Pancreas (tissue), 10 donors: ENCODE measurements around the gene ZSWIM6. TPM values are rescaled to one million over a fixed set of nuclear protein-coding genes. Genes with fewer than 3 reads are reported as not detected.

Experiments used
- ATAC-seq, 4 donors: fragments of 200-7000 bp; cut with Tn5 transposase; one replicate each; pipeline versions ENCODE4 v1.8.0 to v1.9.1; 2020; ENCODE audit warnings: mild to moderate bottlenecking in 4 of 4, moderate library complexity in 4 of 4
- DNase-seq, 6 donors: peaks; one replicate each; pipeline ENCODE4 v3.0.0-alpha.2; 2020
- FAIRE-seq: peaks from 2 replicates; lab custom pipeline; 2012; peaks lifted over from hg19 to GRCh38; lab: Jason Lieb, UNC
- H3K27ac ChIP-seq, 4 donors: fragments of 200-600 bp; sonication (generic); 1 replicate in 3 of 4; 2 replicates in 1 of 4; pipeline versions ENCODE4 v1.5.0 to v1.8.0; 2020
- H3K27me3 ChIP-seq, 4 donors: fragments of 200-600 bp; one replicate each; pipeline ENCODE4 v1.8.0; 2021
- H3K36me3 ChIP-seq, 3 donors: fragments of 200-600 bp; sonication (generic) in 1 of 3; one replicate each; pipeline versions ENCODE4 v1.5.0 to v1.8.0; 2020 to 2021
- H3K4me1 ChIP-seq, 3 donors: fragments of 200-600 bp; one replicate each; pipeline ENCODE4 v1.8.0; 2021
- H3K4me3 ChIP-seq, 4 donors: fragments of 200-600 bp; sonication (generic) in 2 of 4; one replicate each; pipeline versions ENCODE4 v1.5.0 to v1.8.0; 2020 to 2021
- H3K9me3 ChIP-seq, 4 donors: fragments of 200-600 bp; one replicate each; pipeline ENCODE4 v1.8.0; 2021
- WGBS, 2 donors: extraction: QIAGEN DNeasy Blood & Tissue Kit; methylation state at CpG; one replicate each; pipeline ENCODE4 v1.1.7; 2013; 5-methylcytosine and 5-hydroxymethylcytosine counted together
- intact Hi-C, 3 donors: fragments of 100-400 bp; cut with DNase I; formaldehyde crosslinking; loops; one replicate each; pipeline versions ENCODE4 v1.11.1 to v1.14.2; 2022
- polyA plus RNA-seq, 2 donors: library from polyadenylated mRNA; stranded (reverse); fragments of 200-250 nt; gene quantifications; one replicate each; pipeline ENCODE4 v1.2.3, GENCODE V29; 2013
- total RNA-seq, 6 donors: library from RNA; stranded (reverse); fragmentation: NEBNext Ultra II Directional in 4 of 6; extraction: Animal tissue kit (Norgen Biotek cat#: 25700) in 4 of 6; gene quantifications; one replicate each; pipeline versions ENCODE4 v1.2.1 to v1.2.4, GENCODE V29; 2021 to 2023
- TF ChIP-seq, protein P1 (sequence below), 4 donors: fragments of 200-600 bp; sonication (generic) in 3 of 4; IDR thresholded peaks; one replicate each; pipeline versions ENCODE4 v1.5.0 to v1.8.0; 2021; ENCODE audit warnings: antibody characterized with exemption in 4 of 4
- donor health status: healthy with polysubstance abuse.
- donor health status: DM: no; HTN: no; CAD: no; lungs with moderate emphysema.
- donor health status: DM: no; HTN: no; CAD: no.
- donor health status: control.
- donor health status: control.
- donor health status: Bipolar disorder and iron deficiency.
- donor health status: DM: yes; HTN: yes; CAD: no.
- donor health status: DM: no; HTN: no; CAD: no.
- donor health status: DM: no; HTN: no; CAD: no.
- donor health status: DM: yes; HTN: yes; CAD: no.

ZSWIM6 gene
- total and polyA plus RNA-seq, 8 donors: 3.6 to 12.9 (median 6.2) TPM

DNA sequence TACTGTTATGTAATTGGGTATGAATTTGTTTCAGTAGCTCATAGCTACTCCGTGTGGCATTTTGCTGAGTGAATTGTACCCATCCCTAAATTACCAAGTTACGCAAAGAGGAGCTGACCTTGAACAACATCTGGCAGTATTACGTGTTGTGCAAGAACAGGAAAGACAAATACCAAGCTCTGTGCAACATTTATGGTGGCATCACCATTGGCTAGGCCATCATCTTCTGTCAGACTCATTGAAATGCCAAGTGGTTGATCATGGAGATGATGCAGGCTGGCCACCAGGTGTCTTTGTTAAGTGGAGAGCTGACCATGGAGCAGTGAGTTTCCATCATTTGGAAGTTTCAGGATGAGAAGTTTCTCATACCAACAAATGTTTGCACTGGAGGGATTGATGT is 15.0 kb downstream of the ZSWIM6 start:
- ATAC-seq (peak; percentile 19 to 53 (median 32)), DNase-seq (no peak), FAIRE-seq (no peak)
- 47 to 51% methylated on average over 3 of the region's 3 CpGs for WGBS, 2 donors
- intact Hi-C loops: loop anchor here in 1 of 3 donors (10.0 kb wide), 2 partner anchors 48 to 308 kb away; no protein-coding TSS in a partner anchor
- H3K27ac ChIP-seq: no peak overlapping the region
- H3K4me3 ChIP-seq: no peak overlapping the region
- TF ChIP-seq, protein P1, sequence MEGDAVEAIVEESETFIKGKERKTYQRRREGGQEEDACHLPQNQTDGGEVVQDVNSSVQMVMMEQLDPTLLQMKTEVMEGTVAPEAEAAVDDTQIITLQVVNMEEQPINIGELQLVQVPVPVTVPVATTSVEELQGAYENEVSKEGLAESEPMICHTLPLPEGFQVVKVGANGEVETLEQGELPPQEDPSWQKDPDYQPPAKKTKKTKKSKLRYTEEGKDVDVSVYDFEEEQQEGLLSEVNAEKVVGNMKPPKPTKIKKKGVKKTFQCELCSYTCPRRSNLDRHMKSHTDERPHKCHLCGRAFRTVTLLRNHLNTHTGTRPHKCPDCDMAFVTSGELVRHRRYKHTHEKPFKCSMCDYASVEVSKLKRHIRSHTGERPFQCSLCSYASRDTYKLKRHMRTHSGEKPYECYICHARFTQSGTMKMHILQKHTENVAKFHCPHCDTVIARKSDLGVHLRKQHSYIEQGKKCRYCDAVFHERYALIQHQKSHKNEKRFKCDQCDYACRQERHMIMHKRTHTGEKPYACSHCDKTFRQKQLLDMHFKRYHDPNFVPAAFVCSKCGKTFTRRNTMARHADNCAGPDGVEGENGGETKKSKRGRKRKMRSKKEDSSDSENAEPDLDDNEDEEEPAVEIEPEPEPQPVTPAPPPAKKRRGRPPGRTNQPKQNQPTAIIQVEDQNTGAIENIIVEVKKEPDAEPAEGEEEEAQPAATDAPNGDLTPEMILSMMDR (IDR thresholded peaks at IDR 0.05): no peak
- peaks cover 4 to 24% (median 15%) of the 10 kb centered on the region in 3 donors for H3K4me1 ChIP-seq
- no peaks in the 10 kb centered on the region for H3K9me3 ChIP-seq
- H3K27me3 ChIP-seq: no peaks in the 10 kb centered on the region
- H3K36me3 ChIP-seq: no peaks in the 10 kb centered on the region

DNA sequence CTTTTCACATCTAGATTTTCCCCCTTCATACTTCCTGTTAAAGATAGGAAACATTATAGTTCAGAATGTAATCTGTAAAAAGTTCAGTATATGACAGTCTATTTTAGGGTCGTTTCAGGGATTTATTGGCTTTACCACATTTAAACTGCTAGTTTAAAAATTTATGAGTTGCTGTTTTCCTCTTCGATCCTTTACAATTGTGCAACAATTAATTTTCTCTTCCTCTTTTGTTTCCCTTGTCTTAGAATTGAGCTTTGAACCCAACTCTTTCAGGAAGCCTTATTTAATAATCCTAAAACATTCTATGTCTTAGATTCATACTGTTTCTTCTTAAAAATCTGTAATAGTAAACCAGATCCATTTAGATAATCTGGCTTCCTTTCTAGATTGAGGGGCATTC is 16.4 kb downstream of the ZSWIM6 start:
- Histone ChIP-seq H3K36me3 (no peaks in the 10 kb centered on the region), H3K27ac (no peak overlapping the region), H3K4me3 (no peak overlapping the region), H3K27me3 (no peaks in the 10 kb centered on the region), H3K9me3 (no peaks in the 10 kb centered on the region), H3K4me1 (peaks cover 0 to 26% (median 15%) of the 10 kb centered on the region in 3 donors)
- intact Hi-C loops: loop anchor here in 1 of 3 donors (10.0 kb wide), 2 partner anchors 46 to 306 kb away; no protein-coding TSS in a partner anchor
- no peak for ATAC-seq
- 53 to 65% methylated on average over 2 of the region's 2 CpGs for WGBS, 2 donors
- no peak for FAIRE-seq
- TF ChIP-seq, protein P1 (IDR thresholded peaks at IDR 0.05): no peak
- no peak for DNase-seq

DNA sequence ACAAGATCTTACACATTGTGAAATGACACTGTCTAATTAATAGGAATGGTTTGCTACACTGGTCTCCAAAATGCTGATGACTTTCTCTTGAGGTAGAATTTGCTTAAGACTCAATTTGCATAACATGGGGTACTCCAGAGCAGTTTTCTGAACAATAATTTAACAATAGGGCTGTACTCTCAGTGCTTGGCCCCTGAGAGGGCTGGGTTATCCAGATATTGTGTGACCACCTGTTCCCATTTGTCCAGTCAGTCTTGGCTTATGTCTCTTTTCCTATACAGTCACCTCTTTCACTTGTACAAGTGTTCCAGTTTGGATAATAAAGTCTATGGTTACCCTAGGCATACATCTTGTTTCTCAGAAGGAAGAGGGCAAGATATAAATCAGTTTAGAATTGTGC is 17.9 kb downstream of the ZSWIM6 start:
- no peaks in the 10 kb centered on the region for H3K36me3 ChIP-seq
- ATAC-seq (no peak), FAIRE-seq (no peak), DNase-seq (no peak)
- no peak overlapping the region for H3K27ac ChIP-seq
- no peak overlapping the region for H3K4me3 ChIP-seq
- no peaks in the 10 kb centered on the region for H3K9me3 ChIP-seq
- intact Hi-C loops: loop anchor here in 1 of 3 donors (10.0 kb wide), 2 partner anchors 45 to 305 kb away; no protein-coding TSS in a partner anchor
- H3K4me1 ChIP-seq: peaks cover 0 to 11% (median 4%) of the 10 kb centered on the region in 3 donors
- TF ChIP-seq, protein P1 (IDR thresholded peaks at IDR 0.05): no peak
- H3K27me3 ChIP-seq: no peaks in the 10 kb centered on the region

DNA sequence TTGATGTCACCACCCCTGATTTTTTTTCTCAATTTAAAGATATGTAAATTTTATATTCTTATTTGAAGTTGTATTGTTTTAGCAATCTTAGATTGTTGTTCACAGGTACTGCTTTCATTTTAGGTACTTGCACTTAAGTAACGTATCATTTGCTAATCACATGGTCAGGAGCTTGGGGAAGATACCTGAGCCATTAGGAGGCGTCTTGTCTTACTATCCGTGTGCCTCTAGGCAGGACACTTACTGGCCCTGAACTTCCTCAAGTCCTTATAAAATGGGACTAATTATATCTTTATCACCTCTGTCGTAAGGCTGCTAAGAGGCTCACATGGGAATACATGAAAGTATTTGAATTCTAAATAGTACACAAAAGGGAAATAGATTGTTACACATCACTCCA is 18.5 kb downstream of the ZSWIM6 start:
- no peak overlapping the region for H3K27ac ChIP-seq
- no peaks in the 10 kb centered on the region for H3K9me3 ChIP-seq
- DNase-seq: no peak
- H3K27me3 ChIP-seq: no peaks in the 10 kb centered on the region
- H3K4me1 ChIP-seq: peaks cover 0 to 11% (median 0%) of the 10 kb centered on the region in 3 donors
- no peak for FAIRE-seq
- no peak for ATAC-seq
- no peaks in the 10 kb centered on the region for H3K36me3 ChIP-seq
- H3K4me3 ChIP-seq: no peak overlapping the region
- intact Hi-C loops: no loop called here
- TF ChIP-seq, protein P1 (IDR thresholded peaks at IDR 0.05): no peak
- WGBS, 2 donors: 83 to 85% methylated on average over 4 of the region's 4 CpGs

DNA sequence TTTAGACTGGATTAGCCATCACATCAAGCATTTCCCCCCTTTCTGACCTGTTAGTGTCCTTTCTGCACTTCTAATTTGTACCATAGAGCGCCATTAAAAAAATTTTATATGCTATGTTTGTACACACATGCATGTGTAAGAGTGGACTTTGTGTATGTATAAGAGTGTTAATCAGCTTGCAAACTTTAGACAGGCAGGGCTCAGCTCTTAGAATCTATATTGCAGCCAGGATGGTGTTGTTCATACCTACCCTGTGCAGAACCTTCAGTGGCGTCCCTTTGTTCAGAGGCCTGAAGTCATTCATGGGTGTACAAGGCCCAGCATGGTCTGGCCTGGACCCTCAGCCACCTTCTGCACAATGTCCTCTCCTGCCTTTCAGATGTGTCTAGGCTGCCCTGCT is 19.7 kb downstream of the ZSWIM6 start:
- Histone ChIP-seq H3K36me3 (no peaks in the 10 kb centered on the region), H3K27ac (no peak overlapping the region), H3K9me3 (no peaks in the 10 kb centered on the region), H3K27me3 (no peaks in the 10 kb centered on the region), H3K4me3 (no peak overlapping the region), H3K4me1 (peaks cover 0 to 11% (median 0%) of the 10 kb centered on the region in 3 donors)
- ATAC-seq (no peak), FAIRE-seq (no peak), DNase-seq (no peak)
- intact Hi-C loops: no loop called here
- 97 to 98% methylated on average over 2 of the region's 2 CpGs for WGBS, 2 donors
- TF ChIP-seq, protein P1 (IDR thresholded peaks at IDR 0.05): no peak
